Prostate gland (tissue), 2 donors: ENCODE measurements around the gene SPATA7.

ENCODE experiments used
- POLR2A ChIP-seq: fragments of 450-650 bp; IDR thresholded peaks from one replicate; pipeline ENCODE4 v1.6.1; 2016; ENCODE audit warnings: antibody characterized with exemption, mild to moderate bottlenecking
- POLR2AphosphoS5 ChIP-seq: sonication (generic); formaldehyde crosslinking; IDR thresholded peaks from one replicate; pipeline ENCODE4 v1.6.1; 2017; ENCODE audit warnings: antibody characterized with exemption
- TF ChIP-seq, protein P1 (sequence below), 4 experiments: fragments of 200-600 bp in 2 of 4; fragments of 450-650 bp in 2 of 4; sonication (generic) in 2 of 4; IDR thresholded peaks; 1 replicate in 3 of 4; 2 replicates in 1 of 4; pipeline ENCODE4 v1.5.1; 2016 to 2019; ENCODE audit warnings: antibody characterized with exemption in 4 of 4, mild to moderate bottlenecking in 2 of 4, moderate library complexity in 2 of 4

DNA sequence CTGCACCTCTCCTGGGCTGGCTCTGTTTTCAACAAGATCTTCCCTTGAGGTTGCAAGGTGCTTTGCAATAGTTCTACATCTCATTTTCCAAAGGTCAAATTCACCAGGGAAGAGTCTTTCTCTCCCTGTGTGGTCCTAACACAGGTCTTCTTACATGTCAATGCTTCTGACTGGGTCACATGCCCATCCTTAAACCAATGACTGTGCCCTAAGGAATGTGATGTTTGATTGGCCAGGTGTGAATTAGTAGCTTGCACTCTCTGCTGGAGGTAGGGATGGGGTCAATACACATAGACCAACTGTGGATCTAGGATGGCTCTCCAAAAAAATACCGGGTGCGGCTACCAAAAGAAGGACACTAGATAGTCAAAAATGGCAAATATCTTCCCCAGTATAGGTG is 42.5 kb upstream of the SPATA7 start:
- no peak for TF ChIP-seq POLR2AphosphoS5
- TF ChIP-seq, protein P1, sequence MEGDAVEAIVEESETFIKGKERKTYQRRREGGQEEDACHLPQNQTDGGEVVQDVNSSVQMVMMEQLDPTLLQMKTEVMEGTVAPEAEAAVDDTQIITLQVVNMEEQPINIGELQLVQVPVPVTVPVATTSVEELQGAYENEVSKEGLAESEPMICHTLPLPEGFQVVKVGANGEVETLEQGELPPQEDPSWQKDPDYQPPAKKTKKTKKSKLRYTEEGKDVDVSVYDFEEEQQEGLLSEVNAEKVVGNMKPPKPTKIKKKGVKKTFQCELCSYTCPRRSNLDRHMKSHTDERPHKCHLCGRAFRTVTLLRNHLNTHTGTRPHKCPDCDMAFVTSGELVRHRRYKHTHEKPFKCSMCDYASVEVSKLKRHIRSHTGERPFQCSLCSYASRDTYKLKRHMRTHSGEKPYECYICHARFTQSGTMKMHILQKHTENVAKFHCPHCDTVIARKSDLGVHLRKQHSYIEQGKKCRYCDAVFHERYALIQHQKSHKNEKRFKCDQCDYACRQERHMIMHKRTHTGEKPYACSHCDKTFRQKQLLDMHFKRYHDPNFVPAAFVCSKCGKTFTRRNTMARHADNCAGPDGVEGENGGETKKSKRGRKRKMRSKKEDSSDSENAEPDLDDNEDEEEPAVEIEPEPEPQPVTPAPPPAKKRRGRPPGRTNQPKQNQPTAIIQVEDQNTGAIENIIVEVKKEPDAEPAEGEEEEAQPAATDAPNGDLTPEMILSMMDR (IDR thresholded peaks at IDR 0.05): no peak
- no peak for TF ChIP-seq POLR2A
